Stimulated activated CD8-positive, alpha-beta memory T cell treated with anti-CD3 and anti-CD28 coated beads, Interleukin-4, amount 100 ng/mL, for 1 hour (primary cell): Measurements from ENCODE around the gene POLA1.
"Not testable (repeated sequence)": the region's sequence is repeated elsewhere in the genome, so short reads cannot be mapped to it uniquely, and the experiment has no call there.

Source experiments
- DNase-seq, 2 donors: peaks; one replicate each; pipeline ENCODE4 v3.0.0-alpha.2; 2020; ENCODE audit warnings: low read depth in 2 of 2, low spot score in 1 of 2

Gene POLA1

DNA sequence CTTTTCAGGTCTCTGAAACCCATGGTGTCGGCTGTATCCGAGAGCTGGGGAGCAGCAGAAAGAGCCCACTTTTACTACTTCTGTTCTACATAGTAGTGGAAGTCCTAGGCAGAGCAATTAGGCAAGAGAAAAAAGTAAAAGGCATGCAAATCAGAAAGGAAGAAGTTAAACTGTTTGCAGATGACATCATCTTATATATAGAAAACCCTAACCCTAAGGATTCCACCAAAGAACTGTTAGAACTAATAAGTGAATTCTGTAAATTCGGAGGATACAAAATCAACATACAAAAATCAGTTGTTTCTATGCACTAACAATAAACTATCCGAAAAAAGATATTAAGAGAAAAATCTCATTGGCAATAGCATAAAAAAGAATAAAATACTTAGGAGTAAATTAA is 95.3 kb downstream of the POLA1 start:
- DNase-seq = no peak

DNA sequence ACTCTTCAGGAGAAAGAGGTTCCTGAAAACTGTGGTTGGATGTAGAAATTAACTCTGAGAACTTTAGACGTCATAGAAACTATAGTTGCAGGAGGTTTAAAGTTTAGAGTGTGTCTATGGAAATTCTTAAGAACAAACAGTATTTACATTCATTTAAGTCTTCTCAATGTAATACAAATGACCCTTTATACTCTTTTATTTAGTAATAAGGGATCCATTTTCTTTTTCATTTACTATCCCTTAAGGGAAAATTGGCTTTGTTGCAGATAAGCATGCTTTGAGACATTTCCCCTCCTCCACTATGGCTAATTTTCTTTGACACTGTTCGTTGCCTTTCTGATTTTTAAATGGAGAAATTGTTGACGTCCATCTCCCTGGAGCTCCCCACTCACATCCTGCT is 96.4 kb downstream of the POLA1 start:
- DNase-seq = no peak

DNA sequence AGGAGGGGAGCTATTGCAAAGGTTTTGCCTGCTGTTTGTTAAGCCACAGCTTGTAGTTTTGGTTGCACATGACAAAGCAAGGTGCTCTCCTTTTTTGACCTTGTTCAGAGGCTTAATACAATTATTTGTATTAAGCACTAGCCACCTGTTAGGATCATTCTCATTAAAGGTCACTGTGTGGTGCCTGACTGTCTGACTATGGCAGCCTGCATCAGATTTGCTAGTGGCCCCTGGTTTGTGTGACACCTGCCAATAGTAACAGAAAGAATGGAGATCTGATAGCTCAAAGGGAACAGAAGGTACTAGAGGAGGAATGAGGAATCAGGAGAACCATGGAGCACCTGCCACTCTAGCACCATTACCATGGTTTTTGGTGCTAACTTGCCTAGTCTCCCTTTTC is 102.5 kb downstream of the POLA1 start:
- DNase-seq = no peak

GRCh38 chrX:24799078-24799477 is 105.4 kb downstream of the POLA1 start:
- DNase-seq = no peak

DNA sequence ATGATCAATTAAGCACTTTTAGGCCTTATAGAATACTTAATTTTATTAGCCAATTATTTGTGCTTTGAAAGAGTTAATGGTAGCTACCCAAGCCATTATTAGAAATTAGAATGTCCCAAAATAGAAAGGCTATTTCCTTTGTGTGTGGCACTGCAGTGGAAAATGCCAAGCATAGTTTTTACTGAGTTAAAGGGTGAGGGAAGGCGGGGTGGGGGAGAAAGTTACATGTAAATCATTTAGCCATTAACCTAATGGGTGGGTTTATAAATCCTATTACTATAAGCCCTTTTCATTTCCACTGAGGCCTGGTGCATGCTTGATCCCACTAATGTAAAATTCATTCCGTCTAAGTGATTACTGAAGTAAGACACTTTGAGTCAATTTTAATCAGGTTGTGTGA is 105.8 kb downstream of the POLA1 start:
- no peak for DNase-seq

DNA sequence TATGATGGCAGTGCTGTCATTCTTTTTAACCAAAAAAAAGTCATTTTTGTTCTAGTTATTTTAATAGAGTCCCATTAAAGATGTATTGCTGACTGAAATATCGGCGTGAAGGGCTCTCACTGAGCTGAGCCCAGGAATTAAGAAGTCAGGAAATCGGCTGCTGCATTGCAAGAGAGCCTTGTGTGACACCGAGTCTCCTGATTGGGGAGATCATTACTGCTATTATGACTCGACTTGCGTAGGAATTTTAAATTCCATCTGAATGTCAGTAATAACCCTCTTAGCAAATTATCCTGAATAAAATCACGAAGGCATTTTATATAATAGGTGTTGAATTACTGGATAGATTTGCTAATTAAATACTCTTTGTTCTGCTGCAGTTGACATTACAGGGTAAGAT is 111.5 kb downstream of the POLA1 start:
- no peak for DNase-seq

DNA sequence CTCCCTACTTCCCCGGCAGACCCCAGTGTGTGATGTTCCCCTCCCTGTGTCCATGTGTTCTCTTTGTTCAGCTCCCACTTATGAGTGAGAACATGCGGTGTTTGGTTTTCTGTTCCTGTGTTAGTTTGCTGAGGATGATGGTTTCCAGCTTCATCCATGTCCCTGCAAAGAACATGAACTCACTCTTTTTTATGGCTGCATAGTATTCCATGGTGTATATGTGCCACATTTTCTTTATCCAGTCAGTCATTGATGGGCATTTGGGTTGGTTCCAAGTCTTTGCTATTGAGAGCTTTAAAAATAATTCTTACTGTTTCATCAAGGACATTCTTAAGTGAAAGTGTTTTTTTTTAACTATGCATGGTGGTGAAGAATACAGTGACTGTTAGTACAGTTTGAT is 126.1 kb downstream of the POLA1 start:
- DNase-seq = not testable (repeated sequence)

GRCh38 chrX:24828147-24828546 is 134.4 kb downstream of the POLA1 start:
- no peak for DNase-seq

GRCh38 chrX:24828600-24828999 is 134.9 kb downstream of the POLA1 start:
- DNase-seq = no peak

DNA sequence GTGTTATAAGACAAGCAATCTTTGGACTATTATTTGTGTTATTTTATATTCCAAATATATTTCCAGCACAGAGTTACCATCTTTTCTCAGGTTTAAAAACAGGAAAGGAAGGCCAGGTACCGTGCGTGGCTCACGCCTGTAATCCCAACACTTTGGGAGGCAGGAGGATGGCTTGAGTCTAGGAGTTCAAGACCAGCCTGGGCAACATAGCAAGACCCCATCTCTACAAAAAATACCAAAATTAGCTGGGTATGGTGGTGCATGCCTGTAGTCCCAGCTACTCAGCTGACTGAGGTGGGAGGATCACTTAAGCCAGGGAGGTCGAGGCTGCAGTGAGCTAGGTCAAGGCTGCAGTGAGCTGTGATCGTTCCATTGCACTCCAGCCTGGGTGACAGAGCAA is 140.0 kb downstream of the POLA1 start:
- DNase-seq = no peak

GRCh38 chrX:24837966-24838365 is 144.2 kb downstream of the POLA1 start:
- no peak for DNase-seq

GRCh38 chrX:24838629-24839028 is 144.9 kb downstream of the POLA1 start:
- DNase-seq = no peak

- DNase-seq = no peak
Observed at GRCh38 chrX:24839331-24839730, 145.6 kb downstream of the POLA1 start.

- DNase-seq = no peak
Observed at GRCh38 chrX:24842486-24842885, 148.8 kb downstream of the POLA1 start.

DNA sequence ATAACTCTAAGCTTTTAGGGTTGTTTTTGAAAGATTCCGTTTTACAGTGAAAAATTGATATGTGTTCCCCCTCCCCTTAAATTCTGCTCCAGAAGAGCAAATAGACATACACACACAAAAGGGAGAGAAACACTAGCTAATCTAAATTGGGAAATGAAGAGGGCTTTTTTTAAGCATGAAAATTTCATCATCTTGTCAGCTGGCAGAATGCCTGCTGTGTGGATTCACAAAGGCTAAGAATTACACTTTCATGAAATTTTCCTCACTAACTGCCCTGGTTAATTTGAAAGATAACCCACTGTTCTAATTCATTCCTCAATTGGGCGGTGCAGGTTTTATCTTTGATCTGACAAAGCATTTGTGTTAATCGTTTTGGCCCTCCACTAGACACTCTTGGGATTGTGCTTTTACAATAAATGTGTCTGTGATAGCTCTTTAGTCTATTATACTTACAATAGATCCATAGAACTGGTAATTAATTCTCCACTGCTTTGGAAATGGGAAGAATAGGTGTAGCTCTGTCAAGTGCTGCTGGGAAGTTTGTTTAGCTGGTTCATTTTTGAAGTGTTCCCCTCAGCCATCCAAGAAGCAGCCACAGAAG is 152.9 kb downstream of the POLA1 start:
- no peak for DNase-seq

DNA sequence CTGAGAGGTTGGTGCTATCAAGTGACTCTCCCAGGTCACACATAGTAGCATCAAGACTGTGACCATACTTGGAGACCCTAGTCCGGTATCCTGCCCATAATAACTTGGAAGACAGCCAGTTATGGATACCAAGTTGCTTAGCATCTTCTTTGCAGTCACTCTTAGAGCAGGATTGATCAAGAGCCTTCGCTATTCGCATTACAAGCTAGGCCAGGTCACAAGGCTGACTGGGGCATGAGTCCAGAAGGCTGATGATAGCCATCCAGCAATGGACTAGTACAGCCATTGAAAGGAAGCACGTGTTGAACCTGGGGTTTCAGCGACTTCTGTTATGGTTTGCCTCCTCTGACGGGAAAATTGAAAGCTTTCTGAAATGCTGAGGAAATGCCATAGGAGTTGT is 157.6 kb downstream of the POLA1 start:
- DNase-seq = no peak

DNA sequence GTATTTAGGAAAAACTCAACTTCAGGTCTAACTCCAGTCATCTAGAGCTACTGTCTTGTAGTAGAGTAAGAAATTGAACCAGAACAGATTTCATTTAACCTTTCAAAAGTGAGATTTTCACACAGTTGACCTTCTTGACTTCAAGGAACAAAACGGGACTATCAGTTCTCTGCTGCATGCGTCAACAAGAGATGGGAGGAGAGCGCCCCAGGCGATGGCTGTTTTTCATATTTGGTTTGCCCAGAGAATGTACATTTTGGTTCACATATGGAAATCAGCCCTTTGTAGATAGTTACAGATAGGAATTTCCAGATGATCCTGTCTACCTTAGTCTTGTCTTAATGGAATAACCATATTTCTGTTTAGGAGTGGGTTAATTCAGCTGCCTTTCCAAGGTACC is 158.1 kb downstream of the POLA1 start:
- no peak for DNase-seq

DNA sequence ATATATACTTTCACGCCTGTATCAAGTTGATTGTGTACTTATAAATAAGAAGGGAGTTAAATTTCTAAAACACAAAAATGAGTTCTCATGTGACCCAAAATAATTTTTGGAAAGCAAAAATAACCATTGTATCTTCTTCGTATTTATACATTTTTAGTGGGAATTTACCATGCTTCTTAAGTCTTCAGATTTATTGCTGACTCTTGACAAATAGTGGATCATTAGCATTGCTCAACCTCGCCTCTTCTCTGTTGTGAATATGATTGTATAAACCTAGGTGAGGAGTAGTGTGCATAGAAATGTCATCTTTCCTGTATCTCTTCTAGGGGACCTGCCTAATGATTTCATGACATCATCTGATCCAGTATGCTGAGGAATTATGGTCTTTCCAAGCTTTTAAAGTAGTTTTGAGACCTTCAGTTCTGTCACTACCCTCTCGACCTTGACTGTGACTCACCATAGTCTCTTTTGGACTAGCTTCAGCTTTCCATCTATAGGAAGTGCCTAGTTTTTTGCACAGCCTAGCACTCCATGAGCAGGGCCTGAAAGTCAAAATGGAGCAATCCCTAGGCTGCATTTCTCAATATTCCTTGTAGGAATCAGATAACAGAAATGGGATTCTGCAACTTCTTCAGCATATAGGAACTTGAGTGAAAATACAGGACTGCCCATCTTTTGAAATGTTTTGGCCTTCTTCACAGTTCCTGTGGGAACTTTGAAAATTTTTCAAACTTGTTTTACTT is 164.5 kb downstream of the POLA1 start:
- no peak for DNase-seq

DNA sequence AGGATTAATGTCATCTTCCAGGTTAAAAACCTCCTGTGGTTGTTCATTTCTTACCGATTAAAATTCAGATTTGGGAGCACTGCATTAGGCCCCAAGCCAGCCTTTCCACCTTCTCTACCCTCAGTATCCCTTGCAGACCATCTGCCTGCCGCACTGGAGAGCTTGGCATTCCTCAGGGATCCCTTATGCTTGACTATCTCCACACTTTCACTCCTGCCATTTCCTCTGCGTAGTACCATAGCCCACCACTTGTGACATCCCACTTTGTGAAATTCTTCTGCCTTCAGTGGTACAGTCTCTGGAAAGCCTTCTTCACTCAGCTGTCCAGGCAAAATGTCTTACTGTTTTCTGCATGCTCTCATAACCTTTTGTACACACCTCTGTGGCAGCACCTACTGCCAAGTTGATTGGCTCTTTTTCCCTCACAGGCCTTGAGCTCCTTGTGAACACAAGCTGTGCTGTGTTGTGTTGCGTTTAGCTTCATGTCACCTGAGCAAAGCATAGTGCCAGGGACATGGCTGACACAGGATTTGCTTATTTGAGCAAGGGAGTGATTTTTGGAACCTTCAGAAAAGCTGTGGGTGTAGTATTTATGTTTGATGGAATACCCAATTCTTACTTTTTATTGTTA is 165.6 kb downstream of the POLA1 start:
- no peak for DNase-seq

- DNase-seq = no peak
Observed at GRCh38 chrX:24860140-24860539, 166.4 kb downstream of the POLA1 start.

DNA sequence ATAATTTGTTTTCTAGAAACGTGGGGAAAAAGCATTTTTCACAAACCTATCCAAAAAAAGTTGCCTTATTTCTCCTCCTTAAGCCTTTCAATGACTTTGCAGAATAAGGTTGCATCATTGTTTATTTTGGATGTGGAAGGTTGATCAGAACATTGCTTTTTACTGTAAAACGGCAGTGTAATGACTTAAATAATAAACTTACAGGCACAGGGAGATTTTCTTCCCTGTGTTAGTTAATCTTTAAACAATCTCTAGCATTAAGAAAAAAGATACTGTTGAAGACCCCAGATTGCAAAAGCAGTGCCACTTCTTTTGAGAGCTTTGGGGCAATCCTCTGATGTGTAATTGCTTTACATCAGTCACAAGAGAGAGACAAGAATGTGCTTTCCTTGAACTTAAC is 168.6 kb downstream of the POLA1 start:
- DNase-seq = no peak

DNA sequence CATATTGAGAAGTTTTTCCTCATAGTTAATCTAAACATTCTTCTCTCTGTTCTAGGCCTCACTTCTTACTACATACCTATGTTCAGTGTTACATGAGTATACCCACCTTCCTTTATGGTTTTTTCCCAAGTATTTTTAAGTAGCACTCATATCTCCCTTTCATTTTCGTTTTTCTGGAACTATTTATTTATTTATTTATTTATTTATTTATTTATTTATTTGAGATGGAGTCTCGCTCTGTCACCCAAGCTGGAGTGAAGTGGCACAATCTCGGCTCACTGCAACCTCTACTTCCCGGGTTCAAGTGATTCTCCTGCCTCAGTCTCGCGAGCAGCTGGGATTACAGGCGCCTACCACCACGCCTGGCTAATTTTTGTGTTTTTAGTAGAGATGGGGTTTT is 170.1 kb downstream of the POLA1 start:
- DNase-seq = not testable (repeated sequence)

- DNase-seq = no peak
Observed at GRCh38 chrX:24870143-24870542, 176.4 kb downstream of the POLA1 start.
